GM19193 (cell line): ENCODE data around the gene SLC30A2.

ENCODE experiments used
- POLR2A ChIP-seq: IDR thresholded peaks from 4 replicates; pipeline ENCODE4 v1.6.1; 2011; ENCODE audit not compliant: insufficient read depth, insufficient read length; ENCODE audit errors: extremely low read depth

The SLC30A2 gene

GRCh38 chr1:26053718-26054560, 8.0 kb upstream of the SLC30A2 start:
- no peak for TF ChIP-seq POLR2A

- no peak for TF ChIP-seq POLR2A
Observed at GRCh38 chr1:26050248-26050640, 4.3 kb upstream of the SLC30A2 start.

GRCh38 chr1:26049531-26050247, 3.8 kb upstream of the SLC30A2 start:
- no peak for TF ChIP-seq POLR2A

- no peak for TF ChIP-seq POLR2A
Observed at GRCh38 chr1:26047278-26047874, 1.5 kb upstream of the SLC30A2 start.

GRCh38 chr1:26046246-26047095, 553 bp upstream of the SLC30A2 start:
- TF ChIP-seq POLR2A: no peak

- no peak for TF ChIP-seq POLR2A
Observed at GRCh38 chr1:26044971-26045721, 772 bp downstream of the SLC30A2 start.

- no peak for TF ChIP-seq POLR2A
Observed at GRCh38 chr1:26044414-26044813, 1.5 kb downstream of the SLC30A2 start.

- TF ChIP-seq POLR2A: no peak
Observed at GRCh38 chr1:26043765-26044164, 2.2 kb downstream of the SLC30A2 start.

- no peak for TF ChIP-seq POLR2A
Observed at GRCh38 chr1:26041978-26042377, 3.9 kb downstream of the SLC30A2 start.

- no peak for TF ChIP-seq POLR2A
Observed at GRCh38 chr1:26041401-26041800, 4.5 kb downstream of the SLC30A2 start.

GRCh38 chr1:26038904-26039303, 7.0 kb downstream of the SLC30A2 start:
- TF ChIP-seq POLR2A: no peak

GRCh38 chr1:26038477-26038876, 7.4 kb downstream of the SLC30A2 start:
- no peak for TF ChIP-seq POLR2A

GRCh38 chr1:26037904-26038303, 8.0 kb downstream of the SLC30A2 start:
- no peak for TF ChIP-seq POLR2A

- no peak for TF ChIP-seq POLR2A
Observed at GRCh38 chr1:26036756-26037281, 9.1 kb downstream of the SLC30A2 start.
